Hippocampal formation (tissue), 2 donors: ENCODE measurements around the gene CYP4F22.
"Not testable (repeated sequence)": the region's sequence is repeated elsewhere in the genome, so short reads cannot be mapped to it uniquely, and the experiment has no call there.

Experiments used
- DNase-seq, 2 donors: peaks; one replicate each; lab custom pipeline; 2025; lab: John Stamatoyannopoulos, UW

CYP4F22 gene

GRCh38 chr19:15488489-15489226 lies 19.7 kb upstream of the CYP4F22 start:
- DNase-seq, result no peak

DNA sequence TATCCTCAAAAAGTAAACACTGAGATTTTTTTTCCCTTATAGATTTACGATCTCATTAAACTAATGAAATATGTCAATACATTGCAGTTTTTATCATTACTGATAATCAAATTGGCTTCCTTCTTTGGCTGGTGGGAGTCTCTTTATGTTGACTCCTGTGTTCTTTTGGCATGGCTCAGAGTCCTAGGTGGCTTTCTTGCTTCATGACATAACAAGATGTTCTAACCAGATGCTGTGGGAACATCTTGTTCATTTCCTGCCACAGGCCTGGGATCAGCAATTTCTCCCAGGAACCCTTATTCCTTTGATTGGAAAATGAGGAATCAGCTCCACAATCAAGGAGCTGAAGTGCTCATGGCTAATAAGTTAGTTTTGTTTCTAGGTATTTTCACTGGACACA lies 13.2 kb upstream of the CYP4F22 start:
- no peak for DNase-seq

DNA sequence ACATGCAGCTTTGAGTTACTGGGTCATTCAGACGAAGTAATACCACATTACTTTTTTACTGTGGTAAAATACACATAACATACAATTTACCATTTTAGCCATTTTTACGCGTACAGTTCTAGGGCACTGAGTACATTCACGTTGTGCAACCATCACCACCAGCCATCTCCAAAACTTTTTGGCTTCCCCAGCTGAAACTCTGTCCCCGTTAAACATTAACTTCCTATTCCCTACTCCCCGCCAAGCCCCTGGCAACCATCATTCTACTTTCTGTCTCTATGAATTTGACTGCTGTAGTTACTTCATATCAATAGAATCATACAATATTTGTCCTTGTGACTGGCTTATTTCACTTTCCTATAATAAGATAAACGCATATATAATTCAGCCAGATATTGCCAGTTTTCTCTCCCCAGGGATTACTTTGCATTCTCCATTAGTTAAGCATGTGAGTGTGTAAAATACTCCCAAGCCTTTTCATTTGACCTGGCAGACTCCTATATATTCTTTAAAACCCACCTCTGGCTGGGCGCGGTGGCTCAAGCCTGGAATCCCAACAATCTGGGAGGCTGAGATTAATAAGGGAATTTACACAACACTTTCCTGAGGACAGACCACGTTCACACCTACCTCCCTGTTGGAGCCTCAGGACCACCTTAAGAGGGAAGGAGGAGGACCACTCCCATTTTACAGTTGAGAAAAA lies 10.0 kb upstream of the CYP4F22 start:
- no peak for DNase-seq

GRCh38 chr19:15498910-15499309 lies 9.4 kb upstream of the CYP4F22 start:
- no peak for DNase-seq

DNA sequence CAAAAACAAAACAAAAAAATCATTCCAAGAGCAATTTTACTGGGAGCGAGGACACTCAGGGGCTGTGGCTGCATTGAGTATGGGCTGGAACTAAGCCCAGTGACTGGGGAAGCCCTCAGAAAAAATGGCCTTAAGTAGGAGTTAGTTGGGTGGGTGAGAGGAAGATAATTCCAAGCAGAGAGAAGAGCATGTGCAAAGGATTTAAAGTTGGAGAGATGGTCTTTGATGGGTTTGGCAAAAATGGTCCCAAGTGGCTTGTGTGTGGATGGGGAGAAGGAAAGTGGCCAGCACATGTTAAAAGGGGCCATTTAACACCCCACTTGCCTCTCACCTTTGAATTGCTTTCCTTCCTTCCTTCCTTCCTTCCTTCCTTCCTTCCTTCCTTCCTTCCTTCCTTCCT lies 6.7 kb upstream of the CYP4F22 start:
- no peak for DNase-seq

DNA sequence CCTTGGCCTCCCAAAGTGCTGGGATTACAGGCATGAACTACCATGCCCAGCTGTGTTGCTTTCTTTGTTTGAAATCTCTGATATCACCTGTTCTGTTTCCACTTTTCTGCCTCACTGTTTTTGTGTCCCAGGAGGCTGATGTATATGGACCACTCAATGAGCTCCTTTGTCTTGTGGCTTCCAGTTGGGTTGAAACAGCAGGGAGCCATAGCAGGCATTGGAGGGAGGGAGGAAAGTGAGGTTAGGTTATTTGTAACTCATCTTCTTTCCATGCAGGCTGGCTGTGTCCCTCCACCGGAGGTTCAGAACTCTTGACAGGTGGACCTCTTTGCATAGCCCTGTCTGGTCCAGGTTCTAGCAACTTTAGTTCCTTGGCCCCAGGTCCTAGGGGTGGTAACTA lies 6.1 kb upstream of the CYP4F22 start:
- DNase-seq, result no peak

DNA sequence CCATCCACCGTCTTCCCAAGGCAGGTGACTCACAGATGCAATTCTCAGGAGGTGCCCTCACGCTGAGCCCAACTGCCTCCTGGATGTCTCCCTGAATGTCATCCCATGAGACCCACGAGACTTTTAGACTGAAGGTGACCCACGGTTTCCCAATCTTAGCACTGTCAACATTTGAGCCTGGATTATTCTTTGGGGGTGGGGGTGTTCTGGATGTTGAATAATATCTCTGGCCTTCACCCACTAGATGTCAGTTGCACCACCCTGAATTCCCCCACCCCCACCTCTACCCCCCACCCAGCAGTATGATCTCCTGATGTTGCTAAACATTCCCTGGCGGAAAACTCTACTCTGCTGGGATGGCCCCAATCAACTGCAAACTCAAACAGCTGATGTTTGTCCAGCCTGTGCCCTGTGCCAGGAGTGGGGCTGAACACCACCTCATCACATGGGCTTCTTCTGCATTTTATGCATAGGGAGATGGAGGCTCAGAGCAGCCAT lies 2.2 kb upstream of the CYP4F22 start:
- DNase-seq, result no peak

GRCh38 chr19:15507068-15508034 lies 974 bp upstream of the CYP4F22 start:
- no peak for DNase-seq

GRCh38 chr19:15511671-15512424 lies 3.5 kb downstream of the CYP4F22 start:
- DNase-seq, result no peak

GRCh38 chr19:15515227-15515625 lies 6.9 kb downstream of the CYP4F22 start:
- DNase-seq, result not testable (repeated sequence)

GRCh38 chr19:15516363-15516762 lies 8.0 kb downstream of the CYP4F22 start:
- DNase-seq, result no peak

- DNase-seq, result no peak
Observed at GRCh38 chr19:15517778-15518177, 9.5 kb downstream of the CYP4F22 start.

DNA sequence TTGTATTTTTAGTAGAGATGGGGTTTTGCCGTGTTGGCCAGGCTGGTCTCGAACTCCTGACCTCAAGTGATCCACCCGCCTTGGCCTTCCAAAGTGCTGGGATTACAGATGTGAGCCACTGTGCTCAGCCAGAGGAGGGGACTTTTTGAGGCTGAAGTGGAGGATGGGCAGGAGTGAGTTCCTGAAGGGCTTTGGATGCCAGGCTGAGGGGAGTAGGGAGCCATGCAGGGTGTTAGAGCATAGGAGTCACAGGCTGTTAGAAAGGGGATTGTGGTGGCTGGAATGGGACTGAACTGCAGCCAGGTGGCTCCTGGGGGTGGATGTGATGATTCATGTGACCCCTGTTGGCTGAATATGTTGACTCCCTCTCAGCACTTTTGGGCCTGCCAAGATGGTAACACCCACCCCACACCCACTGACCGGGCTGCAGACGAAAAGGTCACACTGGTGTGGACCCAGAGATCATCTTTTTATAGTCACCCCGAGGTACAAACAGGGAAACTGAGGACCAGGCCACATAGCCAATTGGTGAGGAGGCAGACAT lies 11.2 kb downstream of the CYP4F22 start:
- DNase-seq, result no peak

GRCh38 chr19:15524781-15525180 lies 16.5 kb downstream of the CYP4F22 start:
- no peak for DNase-seq

- no peak for DNase-seq
Observed at GRCh38 chr19:15525291-15525690, 17.0 kb downstream of the CYP4F22 start.

DNA sequence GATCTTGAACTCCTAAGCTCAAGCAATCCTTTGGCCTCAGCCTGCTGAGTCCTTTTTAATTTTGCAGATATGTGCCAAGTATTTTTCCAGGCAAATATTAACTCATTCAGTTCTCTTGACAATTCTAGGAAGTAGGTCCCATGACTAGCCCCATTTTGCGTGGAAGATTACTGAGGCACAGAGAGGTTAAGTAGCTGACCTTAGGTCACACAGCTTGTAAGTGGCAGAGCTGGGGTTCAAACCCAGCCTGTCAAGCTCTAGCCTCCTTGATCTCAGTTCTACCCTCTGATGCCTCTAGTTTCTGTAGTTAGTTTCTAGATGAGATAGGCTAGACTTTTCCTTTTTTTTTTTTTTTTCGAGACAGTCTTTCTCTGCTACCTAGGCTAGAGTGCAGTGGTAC lies 18.1 kb downstream of the CYP4F22 start:
- DNase-seq, result no peak

DNA sequence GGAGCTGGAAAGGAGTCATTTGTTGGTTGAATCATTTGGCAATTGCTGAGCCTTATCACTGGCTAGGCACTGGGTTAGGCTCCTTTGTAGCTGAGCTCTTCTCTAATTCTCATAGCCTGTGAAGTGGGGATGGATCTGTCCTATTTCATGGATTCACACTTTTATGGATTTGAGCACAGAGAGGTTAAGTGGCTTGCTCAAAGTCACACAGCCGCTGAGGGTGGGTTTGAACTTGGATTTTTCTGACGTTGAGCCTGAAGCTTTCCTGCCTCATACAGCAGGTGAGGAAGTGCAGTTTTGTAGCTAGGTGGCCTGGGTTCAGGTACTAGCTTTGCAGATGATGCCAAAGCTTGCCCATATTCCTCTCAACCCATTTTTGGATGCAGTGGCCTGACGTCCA lies 19.4 kb downstream of the CYP4F22 start:
- no peak for DNase-seq

DNA sequence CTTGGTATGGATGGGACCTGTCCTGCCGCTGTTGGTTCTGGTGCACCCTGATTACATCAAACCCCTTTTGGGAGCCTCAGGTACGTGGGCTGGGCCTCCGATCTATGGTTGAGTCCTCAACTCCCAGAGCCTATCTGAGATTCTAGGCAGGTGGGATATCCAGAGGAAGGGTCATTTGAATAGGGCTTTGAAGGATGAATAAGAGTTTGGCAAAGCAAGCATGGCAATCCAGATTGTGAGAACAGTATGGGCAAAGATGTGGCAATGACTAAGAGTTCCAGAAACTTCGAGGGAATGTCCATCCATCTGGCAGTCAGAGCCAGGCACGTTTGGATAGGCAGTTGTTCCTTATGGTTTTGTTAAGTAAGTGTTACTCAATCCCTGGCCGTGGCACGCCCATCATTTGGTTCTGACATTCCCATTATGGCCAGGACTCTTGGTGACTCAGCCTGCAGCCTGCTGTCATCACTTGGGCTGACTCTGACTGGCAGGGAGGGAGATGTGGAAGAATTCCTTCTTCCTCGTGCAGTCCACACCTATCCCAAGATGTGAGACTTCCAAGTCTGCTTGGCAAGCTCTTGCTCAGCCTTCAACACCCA lies 21.5 kb downstream of the CYP4F22 start:
- no peak for DNase-seq

DNA sequence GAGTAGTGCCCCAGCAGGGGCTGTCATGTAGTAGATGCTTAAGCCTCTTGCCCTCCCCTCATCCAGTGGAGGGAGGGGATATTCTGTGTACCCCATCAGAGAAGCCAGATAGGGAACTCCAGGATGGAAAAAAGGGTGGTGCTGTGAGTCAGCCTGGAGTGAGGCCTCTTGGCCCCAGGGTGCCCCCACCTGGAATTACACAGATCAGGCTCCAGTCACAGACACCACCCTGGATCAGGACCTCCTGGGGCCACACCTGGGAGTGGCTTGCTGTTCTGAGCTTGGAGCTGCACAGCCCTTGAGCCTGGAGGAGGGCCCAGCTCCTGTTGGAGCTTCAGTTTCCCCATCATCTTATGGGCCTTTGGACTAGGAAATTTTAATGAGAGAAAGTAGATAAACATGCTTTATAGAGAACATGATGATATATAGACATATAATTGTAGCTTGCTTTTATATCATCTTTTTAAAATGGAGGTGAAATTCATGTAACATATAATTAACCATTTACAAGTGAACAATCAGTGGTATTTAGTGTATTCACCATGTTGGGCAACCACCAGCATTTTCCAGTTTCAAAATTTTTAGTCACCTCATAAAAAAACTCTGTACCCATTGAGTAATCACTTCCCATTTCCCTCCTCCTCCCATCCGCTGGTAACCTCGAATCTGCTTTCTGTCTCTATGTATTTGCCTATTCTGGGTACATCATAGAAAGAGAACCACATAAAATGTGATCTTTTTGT lies 24.6 kb downstream of the CYP4F22 start:
- no peak for DNase-seq

DNA sequence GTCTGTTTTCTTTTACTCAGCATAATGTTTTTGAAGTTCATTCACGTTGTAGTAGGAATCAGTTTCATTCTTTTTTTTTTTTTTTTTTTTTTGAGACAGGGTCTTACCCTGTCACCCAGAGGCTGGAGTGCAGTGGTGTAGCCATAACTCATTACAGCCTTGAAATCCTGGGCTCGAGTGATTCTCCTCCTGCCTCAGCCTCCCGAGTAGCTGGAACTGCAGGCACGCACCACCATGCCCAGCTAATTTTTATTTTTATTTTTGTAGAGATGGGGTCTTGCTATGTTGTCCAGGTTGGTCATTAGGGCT lies 25.2 kb downstream of the CYP4F22 start:
- not testable (repeated sequence) for DNase-seq
